Uterus (tissue), 4 donors: Measurements from ENCODE around the gene ATP5F1A. TPM values are rescaled to one million over a fixed set of nuclear protein-coding genes. Genes with fewer than 3 reads are reported as not detected.

Experiments used
- DNase-seq, 2 donors: peaks; one replicate each; pipeline ENCODE4 v3.0.0-alpha.2; 2019 to 2020
- H3K27ac ChIP-seq, 2 donors: fragments of 200-600 bp; sonication (generic); 1 replicate in 1 of 2; 2 replicates in 1 of 2; pipeline ENCODE4 v1.5.1; 2016 to 2018
- H3K27me3 ChIP-seq, 2 donors: fragments of 200-600 bp; sonication (generic); one replicate each; pipeline ENCODE4 v1.5.1; 2018 to 2019; ENCODE audit warnings: control low read depth in 1 of 2
- H3K36me3 ChIP-seq, 2 donors: fragments of 200-600 bp; sonication (generic); one replicate each; pipeline ENCODE4 v1.5.1; 2019; ENCODE audit warnings: control low read depth in 1 of 2
- H3K4me1 ChIP-seq, 2 donors: fragments of 200-600 bp; sonication (generic); one replicate each; pipeline ENCODE4 v1.5.1; 2018 to 2019; ENCODE audit warnings: control low read depth in 1 of 2
- H3K4me3 ChIP-seq, 2 donors: fragments of 200-600 bp; sonication (generic); 1 replicate in 1 of 2; 2 replicates in 1 of 2; pipeline ENCODE4 v1.5.1; 2018 to 2019; ENCODE audit warnings: mild to moderate bottlenecking in 1 of 2
- H3K9me3 ChIP-seq, 2 donors: fragments of 200-600 bp; sonication (generic); one replicate each; pipeline ENCODE4 v1.5.1; 2019; ENCODE audit warnings: control low read depth in 1 of 2
- POLR2A ChIP-seq, 2 donors: fragments of 450-650 bp; IDR thresholded peaks; one replicate each; pipeline ENCODE4 v1.6.1; 2016; ENCODE audit warnings: antibody characterized with exemption in 2 of 2, mild to moderate bottlenecking in 1 of 2, moderate library complexity in 1 of 2
- intact Hi-C: fragments of 100-400 bp; cut with DNase I; formaldehyde crosslinking; loops from one replicate; pipeline ENCODE4 v1.15.1; 2023; ENCODE audit warnings: low total_unique reads
- total RNA-seq, 4 donors: library from RNA; depleted of rRNA in 3 of 4; stranded (reverse); fragments of >200 nt in 3 of 4; gene quantifications; one replicate each; pipeline versions ENCODE4 v1.1.0 to v1.2.4, GENCODE V29; 2014 to 2023
- TF ChIP-seq, protein P1 (sequence below), 4 experiments: fragments of 200-600 bp in 2 of 4; fragments of 450-650 bp in 2 of 4; sonication (generic) in 2 of 4; IDR thresholded peaks; one replicate each; pipeline ENCODE4 v1.5.1; 2016 to 2019; ENCODE audit warnings: antibody characterized with exemption in 4 of 4, mild to moderate bottlenecking in 2 of 4, moderate library complexity in 1 of 4
- donor health status: DM: yes; HTN: yes; CAD: no.

ATP5F1A gene
- total RNA-seq, 4 donors from 2014 or later, result 130 to 712 (median 221) TPM

DNA sequence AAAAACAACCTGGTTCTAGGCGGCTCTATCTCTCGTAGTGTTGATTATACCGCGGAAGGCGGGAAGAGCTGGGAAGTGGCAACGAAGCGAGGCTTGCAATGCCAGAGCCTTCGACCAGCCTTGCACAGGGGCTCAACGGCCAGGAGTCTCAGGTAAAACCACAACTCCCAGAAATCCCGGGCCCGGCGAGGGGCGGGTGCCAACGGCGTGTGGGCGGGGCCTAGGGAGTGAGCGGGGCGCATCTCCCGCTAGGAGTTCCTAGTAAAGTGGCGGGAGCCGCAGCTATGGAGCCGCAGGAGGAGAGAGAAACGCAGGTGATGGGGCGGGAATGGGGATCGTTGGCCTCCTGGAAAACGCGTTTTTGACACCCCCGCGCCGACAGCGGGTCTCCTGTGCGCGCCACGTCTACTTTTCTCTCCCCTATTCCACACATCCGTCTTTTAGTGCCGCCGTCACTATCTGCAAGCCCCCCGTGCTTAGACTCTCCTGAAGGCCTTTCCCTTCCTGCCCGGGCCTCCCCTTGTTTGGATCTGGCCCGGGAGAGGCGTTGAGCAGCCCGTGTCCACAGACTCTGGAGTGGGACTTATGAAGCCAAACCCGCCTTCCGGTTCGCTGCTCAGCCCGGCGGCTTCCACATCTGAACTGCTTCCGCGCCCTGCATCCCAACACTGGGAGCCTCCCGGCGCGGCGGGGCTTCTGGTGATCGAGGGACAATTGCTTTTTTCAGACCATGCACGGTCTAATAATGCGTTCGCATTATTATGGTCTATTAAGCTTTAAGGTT lies 6.2 kb upstream of the ATP5F1A start, which contains the start of gene HAUS1:
HAUS1 (plus strand) TSS at position 258 of the 784 bp plus-strand sequence; CDS start at position 285, 27 bp downstream.
- no peaks in the 10 kb centered on the region for H3K27me3 ChIP-seq
- DNase-seq, result peak; percentile 91 to 93
- H3K9me3 ChIP-seq, result no peaks in the 10 kb centered on the region
- H3K4me3 ChIP-seq, result peak within 1 kb of the TSS; percentile 77 to 83
- intact Hi-C loops, result no loop called here
- peak within 1 kb of the TSS; percentile 82 to 90 for H3K27ac ChIP-seq
- no peaks in the 10 kb centered on the region for H3K4me1 ChIP-seq
- peak; percentile 67 for TF ChIP-seq POLR2A (IDR thresholded peaks at IDR 0.05)
- TF ChIP-seq, protein P1, sequence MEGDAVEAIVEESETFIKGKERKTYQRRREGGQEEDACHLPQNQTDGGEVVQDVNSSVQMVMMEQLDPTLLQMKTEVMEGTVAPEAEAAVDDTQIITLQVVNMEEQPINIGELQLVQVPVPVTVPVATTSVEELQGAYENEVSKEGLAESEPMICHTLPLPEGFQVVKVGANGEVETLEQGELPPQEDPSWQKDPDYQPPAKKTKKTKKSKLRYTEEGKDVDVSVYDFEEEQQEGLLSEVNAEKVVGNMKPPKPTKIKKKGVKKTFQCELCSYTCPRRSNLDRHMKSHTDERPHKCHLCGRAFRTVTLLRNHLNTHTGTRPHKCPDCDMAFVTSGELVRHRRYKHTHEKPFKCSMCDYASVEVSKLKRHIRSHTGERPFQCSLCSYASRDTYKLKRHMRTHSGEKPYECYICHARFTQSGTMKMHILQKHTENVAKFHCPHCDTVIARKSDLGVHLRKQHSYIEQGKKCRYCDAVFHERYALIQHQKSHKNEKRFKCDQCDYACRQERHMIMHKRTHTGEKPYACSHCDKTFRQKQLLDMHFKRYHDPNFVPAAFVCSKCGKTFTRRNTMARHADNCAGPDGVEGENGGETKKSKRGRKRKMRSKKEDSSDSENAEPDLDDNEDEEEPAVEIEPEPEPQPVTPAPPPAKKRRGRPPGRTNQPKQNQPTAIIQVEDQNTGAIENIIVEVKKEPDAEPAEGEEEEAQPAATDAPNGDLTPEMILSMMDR (IDR thresholded peaks at IDR 0.05), result no peak
- H3K36me3 ChIP-seq, result no peaks in the 10 kb centered on the region

DNA sequence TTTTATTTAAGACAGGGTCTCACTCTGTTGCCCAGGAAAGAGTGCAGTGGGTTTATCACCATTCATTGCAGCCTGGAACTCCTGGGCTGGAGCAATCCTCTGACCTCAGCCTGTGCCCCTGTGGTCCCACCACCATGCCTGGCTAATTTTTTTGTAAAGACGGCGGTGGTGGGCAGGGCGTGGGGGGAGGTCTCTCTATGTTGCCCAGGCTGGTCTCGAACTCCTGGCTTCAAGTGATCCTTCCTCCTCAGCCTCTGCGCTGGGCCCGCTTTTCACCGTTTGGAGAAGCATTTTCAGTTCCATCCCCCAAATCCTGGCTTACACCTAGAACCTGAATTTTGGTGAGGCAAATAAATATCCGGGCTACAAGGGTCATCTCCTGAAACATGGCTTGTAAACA lies 1.4 kb upstream of the ATP5F1A start:
- DNase-seq, result no peak
- no peak for TF ChIP-seq POLR2A (IDR thresholded peaks at IDR 0.05)
- TF ChIP-seq, protein P1 (IDR thresholded peaks at IDR 0.05), result no peak
- Histone ChIP-seq H3K27ac (no peak overlapping the region), H3K27me3 (no peaks in the 10 kb centered on the region), H3K36me3 (no peaks in the 10 kb centered on the region), H3K4me1 (no peaks in the 10 kb centered on the region), H3K9me3 (no peaks in the 10 kb centered on the region), H3K4me3 (no peak overlapping the region)
- intact Hi-C loops, result no loop called here

DNA sequence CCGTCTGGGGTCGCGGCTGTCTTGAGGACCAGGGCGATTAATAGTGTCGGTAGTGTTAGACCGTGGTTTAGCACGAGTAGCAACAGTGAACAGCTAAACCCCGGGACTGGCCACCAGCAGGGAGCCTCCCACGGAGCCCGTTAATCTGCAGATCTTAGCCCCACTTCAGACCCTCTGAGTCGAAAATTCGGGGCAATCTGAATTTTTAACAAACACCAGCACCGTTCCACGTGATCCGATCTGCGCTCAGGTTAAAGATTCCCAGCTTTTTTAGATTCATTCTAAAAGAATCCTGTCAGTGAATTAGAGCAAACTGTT lies 479 bp upstream of the ATP5F1A start:
- Histone ChIP-seq H3K27ac (peak overlapping the region; percentile 77 to 81), H3K36me3 (no peaks in the 10 kb centered on the region), H3K9me3 (no peaks in the 10 kb centered on the region), H3K4me1 (no peaks in the 10 kb centered on the region), H3K27me3 (no peaks in the 10 kb centered on the region), H3K4me3 (peak overlapping the region; percentile 92 to 95)
- TF ChIP-seq, protein P1 (IDR thresholded peaks at IDR 0.05), result peak in 1 of 4 experiments; percentile 3
- TF ChIP-seq POLR2A (IDR thresholded peaks at IDR 0.05), result no peak
- no peak for DNase-seq
- intact Hi-C loops, result no loop called here

DNA sequence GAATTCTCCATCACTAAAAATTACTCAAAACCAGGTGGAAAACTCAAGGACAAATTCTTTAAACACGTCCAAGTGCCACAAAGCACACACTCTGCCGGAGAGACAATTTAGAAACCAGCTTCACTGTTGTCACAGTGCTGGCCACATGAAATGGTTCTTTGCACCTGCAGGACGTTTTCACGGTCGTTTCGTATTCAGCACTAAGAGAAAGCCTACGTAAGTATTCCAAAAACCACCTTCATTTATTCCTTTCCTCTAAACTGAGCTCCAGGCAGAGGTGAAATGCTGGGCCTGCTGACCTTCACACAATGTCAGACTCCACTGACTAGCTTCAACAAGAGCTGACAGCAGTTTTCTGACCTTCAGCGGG lies 680 bp downstream of the ATP5F1A start:
- intact Hi-C loops, result no loop called here
- Histone ChIP-seq H3K4me1 (no peaks in the 10 kb centered on the region), H3K9me3 (no peaks in the 10 kb centered on the region), H3K27me3 (no peaks in the 10 kb centered on the region), H3K4me3 (peak overlapping the region; percentile 92 to 95), H3K36me3 (no peaks in the 10 kb centered on the region), H3K27ac (peak overlapping the region; percentile 77 to 81)
- DNase-seq, result no peak
- TF ChIP-seq POLR2A (IDR thresholded peaks at IDR 0.05), result no peak
- TF ChIP-seq, protein P1 (IDR thresholded peaks at IDR 0.05), result no peak

DNA sequence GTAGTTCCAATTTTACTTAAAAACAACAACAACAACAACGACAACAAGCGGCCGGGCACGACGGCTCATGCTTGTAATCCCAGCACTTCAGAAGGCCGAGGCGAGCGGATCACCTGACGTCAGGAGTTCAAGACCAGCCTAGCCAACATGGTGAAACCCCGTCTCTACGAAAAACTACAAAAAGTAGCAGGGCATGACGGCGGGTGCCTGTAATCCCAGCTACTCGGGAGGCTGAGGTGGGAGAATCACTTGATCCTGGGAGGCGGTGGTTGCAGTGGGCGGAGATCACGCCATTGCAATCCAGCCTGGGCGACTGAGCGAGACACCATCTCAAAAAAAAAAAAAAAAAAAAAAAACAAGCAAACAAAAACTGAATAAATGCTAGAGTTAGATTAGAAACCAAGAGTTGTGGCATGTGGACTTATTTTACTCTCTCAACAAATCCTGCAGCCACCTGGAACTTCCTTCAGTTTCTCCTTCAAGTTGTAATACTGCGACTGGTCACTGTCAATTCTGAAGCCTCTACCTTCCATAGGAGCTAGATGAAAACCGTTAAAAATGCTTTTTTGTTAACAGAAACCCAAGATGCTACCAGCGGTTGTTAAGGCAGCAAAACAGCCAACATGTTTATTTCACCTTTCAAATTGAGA lies 1.3 kb downstream of the ATP5F1A start:
- Histone ChIP-seq H3K36me3 (no peaks in the 10 kb centered on the region), H3K4me3 (peak overlapping the region; percentile 92 to 95), H3K9me3 (no peaks in the 10 kb centered on the region), H3K27me3 (no peaks in the 10 kb centered on the region), H3K4me1 (no peaks in the 10 kb centered on the region), H3K27ac (peak overlapping the region in 1 of 2 donors; percentile 81)
- no peak for TF ChIP-seq POLR2A (IDR thresholded peaks at IDR 0.05)
- TF ChIP-seq, protein P1 (IDR thresholded peaks at IDR 0.05), result no peak
- intact Hi-C loops, result no loop called here
- no peak for DNase-seq
